Ishikawa (cell line): ENCODE measurements around the gene MOB2.

Source experiments
- CREB1 ChIP-seq: IDR thresholded peaks from 2 replicates; pipeline ENCODE4 v1.6.1; 2012; ENCODE audit warnings: low read depth
- EP300 ChIP-seq: IDR thresholded peaks from 2 replicates; pipeline ENCODE4 v1.6.1; 2012; ENCODE audit warnings: borderline replicate concordance
- MAX ChIP-seq: IDR thresholded peaks from 2 replicates; pipeline ENCODE4 v1.6.1; 2012
- NFIC ChIP-seq: IDR thresholded peaks from 2 replicates; pipeline ENCODE4 v1.6.1; 2012
- TAF1 ChIP-seq: IDR thresholded peaks from 2 replicates; pipeline ENCODE4 v1.6.1; 2012; ENCODE audit warnings: low read depth, mild to moderate bottlenecking
- TEAD4 ChIP-seq: IDR thresholded peaks from 2 replicates; pipeline ENCODE4 v1.6.1; 2012
- USF1 ChIP-seq: IDR thresholded peaks from 2 replicates; pipeline ENCODE4 v1.6.1; 2012
- YY1 ChIP-seq: IDR thresholded peaks from 2 replicates; pipeline ENCODE4 v1.6.1; 2012; ENCODE audit warnings: low read depth
- ZBTB7A ChIP-seq: IDR thresholded peaks from 2 replicates; pipeline ENCODE4 v1.6.1; 2012; ENCODE audit warnings: low read depth

DNA sequence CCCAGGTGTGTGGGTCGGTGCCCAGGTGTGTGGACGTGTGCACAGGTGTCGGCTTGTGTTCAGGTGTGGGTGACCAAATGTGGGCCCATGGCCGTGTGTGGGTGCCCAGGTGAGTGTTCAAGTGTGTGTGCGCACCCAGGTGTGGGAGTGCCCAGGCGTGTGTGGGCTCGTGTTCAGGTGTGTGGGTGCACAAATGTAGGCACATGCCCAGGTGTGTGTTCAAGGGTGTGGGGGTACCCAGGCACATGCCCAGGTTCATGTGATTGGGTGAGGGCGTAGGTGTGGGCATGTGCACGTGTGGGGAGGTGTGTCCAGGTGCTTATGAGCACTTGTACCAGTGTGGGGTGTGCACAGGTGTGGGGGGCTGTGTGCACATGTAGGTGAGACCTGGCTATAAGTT is 42.8 kb downstream of the MOB2 start:
- TF ChIP-seq EP300 (no peak), YY1 (no peak), CREB1 (no peak), MAX (no peak), TAF1 (no peak), NFIC (no peak), USF1 (no peak), TEAD4 (no peak), ZBTB7A (no peak)
